Ovary (tissue), 3 donors: ENCODE data around the gene UBL4A.

Source experiments
- POLR2A ChIP-seq: fragments of 450-650 bp; IDR thresholded peaks from one replicate; pipeline ENCODE4 v1.6.1; 2017; ENCODE audit warnings: antibody characterized with exemption, mild to moderate bottlenecking, moderate library complexity
- TF ChIP-seq, protein P1 (sequence below), 3 donors: fragments of 450-650 bp in 2 of 3; fragments of 200-600 bp in 1 of 3; IDR thresholded peaks; one replicate each; pipeline versions ENCODE4 v1.5.1 to v1.8.0; 2016 to 2022; ENCODE audit warnings: antibody characterized with exemption in 3 of 3, mild to moderate bottlenecking in 1 of 3
- donor health status: DM: no; HTN: no; CAD: no.

DNA sequence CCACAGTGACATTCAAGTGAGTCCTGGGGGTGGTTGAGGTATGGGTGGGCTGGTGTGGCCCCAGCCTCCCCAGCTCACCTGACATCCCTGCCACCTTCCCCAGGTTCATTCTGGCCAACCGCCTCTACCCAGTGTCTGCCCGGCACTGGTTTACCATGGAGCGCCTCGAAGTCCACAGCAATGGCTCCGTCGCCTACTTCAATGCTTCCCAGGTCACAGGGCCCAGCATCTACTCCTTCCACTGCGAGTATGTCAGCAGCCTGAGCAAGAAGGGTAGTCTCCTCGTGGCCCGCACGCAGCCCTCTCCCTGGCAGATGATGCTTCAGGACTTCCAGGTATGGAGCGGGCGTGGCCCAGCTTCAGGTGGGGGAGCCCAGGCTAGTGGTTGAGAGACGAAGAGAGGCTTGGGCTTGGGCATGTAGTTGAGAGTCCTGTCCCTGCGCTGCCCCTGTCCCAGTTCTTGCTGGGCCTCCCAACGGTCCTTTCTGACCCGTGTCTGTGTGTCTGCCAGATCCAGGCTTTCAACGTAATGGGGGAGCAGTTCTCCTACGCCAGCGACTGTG lies 51.2 kb downstream of the UBL4A start:
- no peak for TF ChIP-seq POLR2A
- TF ChIP-seq, protein P1, sequence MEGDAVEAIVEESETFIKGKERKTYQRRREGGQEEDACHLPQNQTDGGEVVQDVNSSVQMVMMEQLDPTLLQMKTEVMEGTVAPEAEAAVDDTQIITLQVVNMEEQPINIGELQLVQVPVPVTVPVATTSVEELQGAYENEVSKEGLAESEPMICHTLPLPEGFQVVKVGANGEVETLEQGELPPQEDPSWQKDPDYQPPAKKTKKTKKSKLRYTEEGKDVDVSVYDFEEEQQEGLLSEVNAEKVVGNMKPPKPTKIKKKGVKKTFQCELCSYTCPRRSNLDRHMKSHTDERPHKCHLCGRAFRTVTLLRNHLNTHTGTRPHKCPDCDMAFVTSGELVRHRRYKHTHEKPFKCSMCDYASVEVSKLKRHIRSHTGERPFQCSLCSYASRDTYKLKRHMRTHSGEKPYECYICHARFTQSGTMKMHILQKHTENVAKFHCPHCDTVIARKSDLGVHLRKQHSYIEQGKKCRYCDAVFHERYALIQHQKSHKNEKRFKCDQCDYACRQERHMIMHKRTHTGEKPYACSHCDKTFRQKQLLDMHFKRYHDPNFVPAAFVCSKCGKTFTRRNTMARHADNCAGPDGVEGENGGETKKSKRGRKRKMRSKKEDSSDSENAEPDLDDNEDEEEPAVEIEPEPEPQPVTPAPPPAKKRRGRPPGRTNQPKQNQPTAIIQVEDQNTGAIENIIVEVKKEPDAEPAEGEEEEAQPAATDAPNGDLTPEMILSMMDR (IDR thresholded peaks at IDR 0.05), result no peak
